DOHH2 (cell line): Measurements from ENCODE around the gene CLDN22.

ENCODE experiments used
- CTCF ChIP-seq: fragments of 200-600 bp; sonication (generic); IDR thresholded peaks from one replicate; pipeline ENCODE4 v1.5.1; 2014; ENCODE audit warnings: antibody characterized with exemption, mild to moderate bottlenecking, low read depth, low read length; ENCODE audit not compliant: poor library complexity, severe bottlenecking
- EZH2phosphoT487 ChIP-seq: fragments of 200-600 bp; sonication (generic); IDR thresholded peaks from 2 replicates; pipeline ENCODE4 v1.6.1; 2017; ENCODE audit warnings: borderline replicate concordance, mild to moderate bottlenecking, antibody characterized with exemption, low read length, moderate library complexity, mixed read lengths

- TF ChIP-seq CTCF (no peak), EZH2phosphoT487 (no peak)
Measured at GRCh38 chr4:183291070-183291469, 29.0 kb downstream of the CLDN22 start.
